Natural killer cell (primary cell): Measurements from ENCODE around the gene LRWD1. TPM values are rescaled to one million over a fixed set of nuclear protein-coding genes. Genes with fewer than 3 reads are reported as not detected.

Experiments
- ATAC-seq, 3 donors: fragments of 150-1000 bp in 2 of 3; fragments of 200-7000 bp in 1 of 3; cut with Tn5 transposase; 1 replicate in 1 of 3; 2 replicates in 2 of 3; pipeline ENCODE4 v1.10.0; 2021; ENCODE audit warnings: mild to moderate bottlenecking in 2 of 3, moderate library complexity in 2 of 3
- DNase-seq, 2 donors: peaks; one replicate each; pipeline versions ENCODE4 v3.0.0 to v3.0.0-alpha.2; 2013 to 2021; ENCODE audit warnings: mixed read lengths in 1 of 2
- H3K27ac ChIP-seq: one replicate; pipeline ENCODE4 v1.5.1; 2013; ENCODE audit warnings: mild to moderate bottlenecking, low read length
- H3K27me3 ChIP-seq: one replicate; pipeline ENCODE4 v1.6.1; 2013; ENCODE audit warnings: low read length; ENCODE audit not compliant: control insufficient read depth, insufficient read depth
- H3K36me3 ChIP-seq: one replicate; pipeline ENCODE4 v1.6.1; 2013; ENCODE audit warnings: low read length; ENCODE audit not compliant: control insufficient read depth, insufficient read depth
- H3K4me1 ChIP-seq: one replicate; pipeline ENCODE4 v1.6.1; 2013; ENCODE audit warnings: low read length; ENCODE audit not compliant: control insufficient read depth, insufficient read depth
- H3K4me3 ChIP-seq: one replicate; pipeline ENCODE4 v1.5.1; 2013; ENCODE audit warnings: low read length
- H3K9me3 ChIP-seq: one replicate; pipeline ENCODE4 v1.6.1; 2013; ENCODE audit warnings: low read length; ENCODE audit not compliant: control insufficient read depth, insufficient read depth
- H3K27ac Mint-ChIP-seq, 2 donors: one replicate each; pipeline ENCODE4 v1.8.0; 2022; ENCODE audit warnings: mild to moderate bottlenecking in 2 of 2, mixed read lengths in 2 of 2, moderate library complexity in 1 of 2
- H3K27me3 Mint-ChIP-seq, 2 donors: one replicate each; pipeline ENCODE4 v1.8.0; 2022; ENCODE audit warnings: low read depth in 2 of 2, mixed read lengths in 2 of 2
- H3K36me3 Mint-ChIP-seq: one replicate; pipeline ENCODE4 v1.8.0; 2022; ENCODE audit warnings: mixed read lengths
- H3K4me1 Mint-ChIP-seq, 2 donors: one replicate each; pipeline ENCODE4 v1.8.0; 2022; ENCODE audit warnings: mixed read lengths in 2 of 2
- H3K4me3 Mint-ChIP-seq: one replicate; pipeline ENCODE4 v1.8.0; 2022; ENCODE audit warnings: mild to moderate bottlenecking, moderate library complexity, mixed read lengths
- H3K9me3 Mint-ChIP-seq, 2 donors: one replicate each; pipeline ENCODE4 v1.8.0; 2022; ENCODE audit warnings: mixed read lengths in 2 of 2
- CTCF ChIP-seq: fragments of 200-600 bp; IDR thresholded peaks from one replicate; pipeline ENCODE4 v1.8.0; 2022; ENCODE audit warnings: antibody characterized with exemption
- WGBS: methylation state at CpG from one replicate; pipeline ENCODE4 v1.1.7; 2013; ENCODE audit warnings: missing lambda C conversion rate; ENCODE audit not compliant: insufficient coverage; 5-methylcytosine and 5-hydroxymethylcytosine counted together
- intact Hi-C: fragments of 100-400 bp; cut with micrococcal nuclease; formaldehyde crosslinking; loops from one replicate; pipeline ENCODE4 v1.14.2; 2022
- total RNA-seq, 4 donors: library from RNA; stranded (reverse); fragments of 120-200 nt in 1 of 4; gene quantifications; one replicate each; pipeline versions ENCODE4 v1.2.3 to v1.2.4, GENCODE V29; 2013 to 2022

LRWD1 gene
- total RNA-seq, 3 donors from 2014 or later (not counting 1 experiment from before 2014, with no cell fraction given) = 20.0 to 24.1 (median 20.4) TPM

DNA sequence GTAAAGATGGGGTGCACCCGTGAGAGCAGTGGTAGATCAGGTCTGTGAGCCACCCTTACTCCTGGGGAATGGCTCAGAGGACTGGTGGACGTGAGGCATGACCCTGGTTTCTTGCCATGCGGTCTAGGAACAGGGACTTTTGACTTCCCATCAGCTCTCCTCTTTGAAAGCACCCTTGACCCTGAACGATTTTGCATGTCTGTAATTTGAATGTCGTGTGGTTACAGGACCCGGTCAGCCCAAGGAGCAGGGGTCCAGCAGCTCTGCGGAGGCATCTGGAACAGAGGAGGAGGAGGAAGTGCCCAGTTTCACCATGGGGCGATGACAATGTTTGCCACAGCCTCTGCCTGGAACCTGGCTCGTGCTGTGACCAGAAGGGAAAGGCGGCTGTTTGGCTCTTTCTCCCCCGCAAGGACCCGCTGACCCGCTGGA, 40.0 kb upstream of the LRWD1 start:
- Histone ChIP-seq H3K27ac (peak overlapping the region; percentile 90), H3K4me1 (peaks cover 84% of the 10 kb centered on the region), H3K27me3 (no peaks in the 10 kb centered on the region), H3K36me3 (peaks cover 7% of the 10 kb centered on the region), H3K9me3 (no peaks in the 10 kb centered on the region), H3K4me3 (no peak overlapping the region)
- Mint-ChIP-seq H3K9me3 (no peaks in the 10 kb centered on the region), H3K27me3 (no peaks in the 10 kb centered on the region), H3K4me1 (peaks cover 52 to 64% of the 10 kb centered on the region in 2 donors), H3K4me3 (peak overlapping the region; percentile 67), H3K36me3 (no peaks in the 10 kb centered on the region), H3K27ac (peak overlapping the region; percentile 99 to 100)
- no peak for DNase-seq
- intact Hi-C loops = no loop called here
- TF ChIP-seq CTCF = no peak
- no peak for ATAC-seq
- WGBS = 76% methylated on average over 13 of the region's 13 CpGs

DNA sequence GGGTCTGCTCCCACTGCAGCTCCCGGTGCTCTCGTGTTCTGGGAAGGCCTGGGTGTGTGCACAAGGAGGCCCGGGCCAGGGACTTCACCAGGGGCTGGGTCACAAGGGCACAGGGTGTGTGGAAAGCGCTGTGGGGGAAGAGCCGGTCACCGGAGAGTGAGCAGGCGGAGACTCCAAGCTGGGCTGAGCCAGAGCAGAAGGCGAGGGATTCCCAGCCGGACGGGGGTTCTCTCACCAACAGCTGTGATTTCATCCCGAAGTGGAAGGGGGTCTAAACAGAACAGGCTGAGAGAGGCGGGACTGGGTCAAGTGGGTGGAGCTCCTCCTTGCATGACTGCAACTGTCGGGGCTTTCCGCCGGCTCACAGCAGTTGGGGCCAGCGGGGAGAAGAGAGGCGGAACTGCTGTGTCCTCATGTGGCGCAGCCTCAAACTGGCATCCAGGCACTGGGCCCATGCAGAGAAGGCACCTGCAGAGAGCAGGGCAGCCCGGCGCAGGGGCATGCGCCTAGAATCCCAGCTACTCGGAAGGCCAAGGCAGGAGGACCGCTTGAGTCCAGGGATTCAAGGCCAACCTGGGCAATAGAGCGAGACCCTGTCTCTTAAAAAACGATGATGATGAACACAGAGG, 39.0 kb upstream of the LRWD1 start:
- H3K27me3 ChIP-seq = no peaks in the 10 kb centered on the region
- intact Hi-C loops = loop anchor here (1.0 kb wide), 1 partner anchor 10 kb away; no protein-coding TSS in a partner anchor
- H3K4me3 Mint-ChIP-seq = peak overlapping the region; percentile 91
- ATAC-seq = peak; percentile 85 to 94 (median 91)
- H3K27ac ChIP-seq = peak overlapping the region; percentile 90
- no peaks in the 10 kb centered on the region for H3K9me3 Mint-ChIP-seq
- H3K4me1 Mint-ChIP-seq = peaks cover 47 to 61% of the 10 kb centered on the region in 2 donors
- H3K36me3 ChIP-seq = peaks cover 7% of the 10 kb centered on the region
- 29% methylated on average over 25 of the region's 25 CpGs for WGBS
- peaks cover 82% of the 10 kb centered on the region for H3K4me1 ChIP-seq
- H3K9me3 ChIP-seq = no peaks in the 10 kb centered on the region
- peak; percentile 84 to 95 for DNase-seq
- peak overlapping the region; percentile 99 to 100 for H3K27ac Mint-ChIP-seq
- no peaks in the 10 kb centered on the region for H3K36me3 Mint-ChIP-seq
- no peaks in the 10 kb centered on the region for H3K27me3 Mint-ChIP-seq
- peak overlapping the region; percentile 6 for H3K4me3 ChIP-seq
- no peak for TF ChIP-seq CTCF

GRCh38 chr7:102426268-102427018, 38.3 kb upstream of the LRWD1 start:
- Histone ChIP-seq H3K4me3 (peak overlapping the region; percentile 6), H3K27me3 (no peaks in the 10 kb centered on the region), H3K4me1 (peaks cover 82% of the 10 kb centered on the region), H3K9me3 (no peaks in the 10 kb centered on the region), H3K27ac (peak overlapping the region; percentile 90), H3K36me3 (peaks cover 7% of the 10 kb centered on the region)
- DNase-seq (peak; percentile 63 to 85), ATAC-seq (peak; percentile 57 to 72 (median 67))
- Mint-ChIP-seq H3K4me3 (peak overlapping the region; percentile 91), H3K4me1 (peaks cover 46 to 62% of the 10 kb centered on the region in 2 donors), H3K36me3 (no peaks in the 10 kb centered on the region), H3K27me3 (no peaks in the 10 kb centered on the region), H3K27ac (peak overlapping the region; percentile 99 to 100), H3K9me3 (no peaks in the 10 kb centered on the region)
- intact Hi-C loops = loop anchor here (1.0 kb wide), 1 partner anchor 11 kb away; no protein-coding TSS in a partner anchor
- no peak for TF ChIP-seq CTCF
- WGBS = 2% methylated on average over 15 of the region's 16 CpGs
